Suprapubic skin (tissue), 4 donors: ENCODE data around the gene EIF2B1. TPM values are rescaled to one million over a fixed set of nuclear protein-coding genes. Genes with fewer than 3 reads are reported as not detected.
A peak's percentile ranks its signal among the peaks of the same experiment; 100 is the strongest.
"Not testable (repeated sequence)": the region's sequence is repeated elsewhere in the genome, so short reads cannot be mapped to it uniquely, and the experiment has no call there.

Experiments used
- DNase-seq, 2 donors: peaks; one replicate each; pipeline ENCODE4 v3.0.0-alpha.2; 2019; ENCODE audit warnings: low spot score in 2 of 2
- H3K27ac ChIP-seq: fragments of 200-600 bp; sonication (generic); one replicate; pipeline ENCODE4 v1.5.1; 2019
- H3K27me3 ChIP-seq: fragments of 200-600 bp; sonication (generic); one replicate; pipeline ENCODE4 v1.5.1; 2019
- H3K36me3 ChIP-seq: fragments of 200-600 bp; sonication (generic); one replicate; pipeline ENCODE4 v1.5.1; 2019
- H3K4me1 ChIP-seq: fragments of 200-600 bp; sonication (generic); one replicate; pipeline ENCODE4 v1.5.1; 2019
- H3K4me3 ChIP-seq: fragments of 200-600 bp; sonication (generic); one replicate; pipeline ENCODE4 v1.5.1; 2019; ENCODE audit warnings: mild to moderate bottlenecking
- H3K9me3 ChIP-seq: fragments of 200-600 bp; sonication (generic); one replicate; pipeline ENCODE4 v1.5.1; 2019
- EP300 ChIP-seq: sonication (generic); formaldehyde crosslinking; IDR thresholded peaks from one replicate; pipeline ENCODE4 v1.6.1; 2017; ENCODE audit warnings: antibody characterized with exemption
- POLR2A ChIP-seq, 2 donors: fragments of 450-650 bp; IDR thresholded peaks; one replicate each; pipeline ENCODE4 v1.6.1; 2017; ENCODE audit warnings: antibody characterized with exemption in 2 of 2, mild to moderate bottlenecking in 2 of 2, moderate library complexity in 2 of 2
- POLR2AphosphoS5 ChIP-seq, 3 donors: sonication (generic); formaldehyde crosslinking; IDR thresholded peaks; one replicate each; pipeline ENCODE4 v1.6.1; 2017; ENCODE audit warnings: antibody characterized with exemption in 3 of 3
- WGBS: methylation state at CpG from one replicate; pipeline ENCODE4 v1.1.5; 2018; 5-methylcytosine and 5-hydroxymethylcytosine counted together
- total RNA-seq, 4 donors: library from RNA; depleted of rRNA; stranded (reverse); fragments of >200 nt; gene quantifications; one replicate each; pipeline ENCODE4 v1.1.0, GENCODE V29; 2016
- TF ChIP-seq, protein P1 (sequence below), 2 donors: fragments of 200-600 bp in 1 of 2; fragments of 450-650 bp in 1 of 2; sonication (generic) in 1 of 2; IDR thresholded peaks; one replicate each; pipeline ENCODE4 v1.5.1; 2016 to 2019; ENCODE audit warnings: antibody characterized with exemption in 2 of 2, mild to moderate bottlenecking in 1 of 2, moderate library complexity in 1 of 2

The EIF2B1 gene
- total RNA-seq, 4 donors from 2014 or later: 122 to 214 (median 188) TPM

DNA sequence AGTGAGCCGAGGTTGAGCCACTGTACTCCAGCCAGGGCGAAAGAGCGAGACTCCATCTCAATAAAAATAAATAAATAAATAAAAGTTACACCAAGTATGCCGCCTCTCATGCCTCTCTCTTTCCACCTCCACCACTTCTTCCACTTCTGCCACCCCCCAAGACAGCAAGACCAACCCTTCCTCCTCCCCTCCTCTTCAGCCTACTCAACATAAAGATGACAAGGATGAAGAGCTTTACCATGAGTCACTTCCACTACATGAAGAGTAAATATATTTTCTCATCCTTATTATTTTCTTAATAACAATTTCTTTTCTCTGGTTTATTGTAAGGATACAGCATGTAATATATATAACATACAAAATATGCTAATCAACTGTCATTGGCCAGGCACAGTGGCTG, 52.7 kb downstream of the EIF2B1 start:
- peaks cover 27% of the 10 kb centered on the region for H3K4me1 ChIP-seq
- no peaks in the 10 kb centered on the region for H3K9me3 ChIP-seq
- no peaks in the 10 kb centered on the region for H3K36me3 ChIP-seq
- no peak overlapping the region for H3K27ac ChIP-seq
- 96% methylated on average over 4 of the region's 4 CpGs for WGBS
- H3K4me3 ChIP-seq: no peak overlapping the region
- H3K27me3 ChIP-seq: no peaks in the 10 kb centered on the region
- no peak for TF ChIP-seq POLR2A (IDR thresholded peaks at IDR 0.05)
- no peak for TF ChIP-seq POLR2AphosphoS5 (IDR thresholded peaks at IDR 0.05)
- TF ChIP-seq EP300: no peak
- TF ChIP-seq, protein P1, sequence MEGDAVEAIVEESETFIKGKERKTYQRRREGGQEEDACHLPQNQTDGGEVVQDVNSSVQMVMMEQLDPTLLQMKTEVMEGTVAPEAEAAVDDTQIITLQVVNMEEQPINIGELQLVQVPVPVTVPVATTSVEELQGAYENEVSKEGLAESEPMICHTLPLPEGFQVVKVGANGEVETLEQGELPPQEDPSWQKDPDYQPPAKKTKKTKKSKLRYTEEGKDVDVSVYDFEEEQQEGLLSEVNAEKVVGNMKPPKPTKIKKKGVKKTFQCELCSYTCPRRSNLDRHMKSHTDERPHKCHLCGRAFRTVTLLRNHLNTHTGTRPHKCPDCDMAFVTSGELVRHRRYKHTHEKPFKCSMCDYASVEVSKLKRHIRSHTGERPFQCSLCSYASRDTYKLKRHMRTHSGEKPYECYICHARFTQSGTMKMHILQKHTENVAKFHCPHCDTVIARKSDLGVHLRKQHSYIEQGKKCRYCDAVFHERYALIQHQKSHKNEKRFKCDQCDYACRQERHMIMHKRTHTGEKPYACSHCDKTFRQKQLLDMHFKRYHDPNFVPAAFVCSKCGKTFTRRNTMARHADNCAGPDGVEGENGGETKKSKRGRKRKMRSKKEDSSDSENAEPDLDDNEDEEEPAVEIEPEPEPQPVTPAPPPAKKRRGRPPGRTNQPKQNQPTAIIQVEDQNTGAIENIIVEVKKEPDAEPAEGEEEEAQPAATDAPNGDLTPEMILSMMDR (IDR thresholded peaks at IDR 0.05): no peak
- DNase-seq: peak in 1 of 2 donors; percentile 19

DNA sequence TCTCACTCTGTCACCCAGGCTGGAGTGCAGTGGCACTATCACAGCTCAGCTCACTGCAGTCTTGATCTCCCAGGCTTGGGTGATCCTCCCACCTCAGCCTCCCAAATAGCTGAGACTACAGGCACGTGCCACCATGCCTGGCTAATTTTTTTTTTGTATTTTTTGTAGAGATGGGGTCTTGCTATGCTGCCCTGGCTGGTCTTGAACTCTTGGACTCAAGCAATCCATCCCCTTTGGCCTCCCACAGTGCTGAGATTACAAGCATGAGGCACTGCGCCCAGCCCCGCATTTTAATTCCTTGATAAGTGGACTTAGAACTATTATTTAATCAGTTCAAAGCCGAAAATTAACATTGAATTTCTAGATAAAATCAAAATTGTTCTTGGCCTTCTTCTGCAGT, 54.7 kb downstream of the EIF2B1 start:
- H3K36me3 ChIP-seq, H3K9me3 ChIP-seq, H3K4me3 ChIP-seq, H3K27ac ChIP-seq, H3K27me3 ChIP-seq: not testable (repeated sequence)
- 90% methylated on average over 4 of the region's 4 CpGs for WGBS
- peak in 1 of 2 donors; percentile 15 for DNase-seq
- peaks cover 18% of the 10 kb centered on the region for H3K4me1 ChIP-seq

DNA sequence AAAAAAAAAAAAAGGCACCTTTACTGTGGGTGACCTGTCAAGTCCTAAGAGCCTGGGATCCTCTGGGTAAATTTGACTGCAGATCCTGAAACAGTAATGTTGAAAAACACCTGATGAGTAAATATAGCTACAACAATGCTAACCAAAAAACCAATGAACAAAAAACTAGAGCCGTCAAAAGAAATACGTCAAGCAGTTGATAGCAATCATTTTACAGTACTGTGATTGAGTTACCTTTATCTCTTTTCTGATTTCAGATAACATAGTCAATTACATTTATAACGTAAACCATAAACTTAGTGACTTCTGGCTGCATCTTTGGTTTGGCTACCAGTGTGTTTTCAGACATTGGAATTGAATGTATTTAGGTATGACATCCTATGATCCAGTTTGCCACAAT, 55.2 kb downstream of the EIF2B1 start:
- TF ChIP-seq POLR2A (IDR thresholded peaks at IDR 0.05) (no peak), POLR2AphosphoS5 (IDR thresholded peaks at IDR 0.05) (no peak), EP300 (no peak)
- TF ChIP-seq, protein P1 (IDR thresholded peaks at IDR 0.05): no peak
- Histone ChIP-seq H3K9me3 (no peaks in the 10 kb centered on the region), H3K27me3 (no peaks in the 10 kb centered on the region), H3K27ac (no peak overlapping the region), H3K4me1 (peaks cover 16% of the 10 kb centered on the region), H3K36me3 (no peaks in the 10 kb centered on the region), H3K4me3 (no peak overlapping the region)
- no peak for DNase-seq
- WGBS: 84% methylated on average over 3 of the region's 3 CpGs

DNA sequence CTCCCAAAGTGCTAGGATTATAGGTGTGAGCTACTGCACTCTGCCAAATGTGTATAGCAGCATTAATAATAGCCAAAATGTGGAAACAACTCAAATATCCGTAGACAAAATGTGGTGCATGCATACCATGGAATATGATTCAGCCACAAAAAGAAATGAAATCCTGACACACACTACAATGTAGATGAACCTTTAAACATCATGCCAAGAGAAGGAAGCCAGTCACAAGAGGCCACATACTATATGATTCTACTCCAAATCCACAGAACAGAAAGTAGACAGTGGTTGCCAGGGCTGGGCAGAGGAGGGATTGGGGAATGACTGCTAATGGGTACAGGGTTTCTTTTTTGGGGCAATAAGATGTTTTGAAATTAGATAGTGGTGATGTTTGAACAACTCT, 56.9 kb downstream of the EIF2B1 start:
- no peak overlapping the region for H3K27ac ChIP-seq
- no peaks in the 10 kb centered on the region for H3K36me3 ChIP-seq
- WGBS: 85% methylated on average over 1 of the region's 1 CpG
- H3K9me3 ChIP-seq: no peaks in the 10 kb centered on the region
- TF ChIP-seq, protein P1 (IDR thresholded peaks at IDR 0.05): no peak
- TF ChIP-seq POLR2A (IDR thresholded peaks at IDR 0.05): no peak
- no peak for TF ChIP-seq POLR2AphosphoS5 (IDR thresholded peaks at IDR 0.05)
- no peak for TF ChIP-seq EP300
- no peaks in the 10 kb centered on the region for H3K27me3 ChIP-seq
- DNase-seq: peak in 1 of 2 donors; percentile 6
- no peak overlapping the region for H3K4me3 ChIP-seq
- no peaks in the 10 kb centered on the region for H3K4me1 ChIP-seq

- peak in 1 of 2 donors; percentile 14 for DNase-seq
- H3K36me3 ChIP-seq: no peaks in the 10 kb centered on the region
- TF ChIP-seq, protein P1 (IDR thresholded peaks at IDR 0.05): no peak
- no peak for TF ChIP-seq POLR2AphosphoS5 (IDR thresholded peaks at IDR 0.05)
- no peak for TF ChIP-seq EP300
- TF ChIP-seq POLR2A (IDR thresholded peaks at IDR 0.05): no peak
- H3K27ac ChIP-seq: no peak overlapping the region
- H3K27me3 ChIP-seq: no peaks in the 10 kb centered on the region
- H3K9me3 ChIP-seq: no peaks in the 10 kb centered on the region
- H3K4me3 ChIP-seq: no peak overlapping the region
- 36% methylated on average over 4 of the region's 4 CpGs for WGBS
- H3K4me1 ChIP-seq: no peaks in the 10 kb centered on the region
Measured at GRCh38 chr12:123573870-123574269, 59.6 kb downstream of the EIF2B1 start.

DNA sequence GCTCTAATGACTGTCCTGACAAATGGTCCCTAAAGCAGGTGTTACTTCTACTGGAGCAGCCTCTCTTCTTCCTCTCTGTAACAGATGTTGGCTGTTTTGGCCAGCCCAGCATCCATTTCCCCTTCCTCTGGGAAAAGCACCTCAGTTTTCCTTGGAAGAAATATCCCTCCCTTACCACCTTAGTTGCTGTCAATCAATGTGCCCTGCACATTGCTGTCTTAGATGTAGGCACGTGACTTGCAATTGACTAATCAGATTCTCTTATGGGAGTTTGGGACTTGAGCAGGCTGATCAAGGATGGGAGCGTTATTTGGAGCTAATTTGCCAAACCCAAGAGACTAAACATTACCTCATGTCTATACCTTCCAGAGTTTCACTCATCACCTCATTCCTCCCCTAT, 61.1 kb downstream of the EIF2B1 start:
- DNase-seq: peak in 1 of 2 donors; percentile 5
- no peak overlapping the region for H3K27ac ChIP-seq
- no peaks in the 10 kb centered on the region for H3K9me3 ChIP-seq
- H3K36me3 ChIP-seq: no peaks in the 10 kb centered on the region
- H3K4me3 ChIP-seq: no peak overlapping the region
- H3K4me1 ChIP-seq: no peaks in the 10 kb centered on the region
- no peaks in the 10 kb centered on the region for H3K27me3 ChIP-seq
- WGBS: 40% methylated on average over 2 of the region's 2 CpGs
- TF ChIP-seq, protein P1 (IDR thresholded peaks at IDR 0.05): no peak
- TF ChIP-seq EP300 (no peak), POLR2AphosphoS5 (IDR thresholded peaks at IDR 0.05) (no peak)
